RWPE2 (cell line): ENCODE measurements around the gene ULK3.
"Not testable (repeated sequence)": the region's sequence is repeated elsewhere in the genome, so short reads cannot be mapped to it uniquely, and the experiment has no call there.

ENCODE experiments used
- ATAC-seq: fragments of 200-7000 bp; cut with Tn5 transposase; 3 replicates; pipeline ENCODE4 v1.9.1; 2021; ENCODE audit warnings: low read depth
- DNase-seq: peaks from one replicate; pipeline ENCODE4 v3.0.0-alpha.2; 2020; ENCODE audit warnings: low spot score
- H3K27ac ChIP-seq: fragments of 450-650 bp; 2 replicates; pipeline ENCODE4 v1.5.1; 2017; ENCODE audit warnings: mild to moderate bottlenecking; ENCODE audit not compliant: poor library complexity, severe bottlenecking
- H3K27me3 ChIP-seq: fragments of 250-450 bp; sonication (Bioruptor Pico); 2 replicates; pipeline ENCODE4 v1.5.1; 2021; ENCODE audit warnings: mild to moderate bottlenecking, moderate library complexity; ENCODE audit not compliant: insufficient read depth, poor library complexity, severe bottlenecking
- H3K36me3 ChIP-seq: fragments of 250-450 bp; sonication (Bioruptor Pico); 2 replicates; pipeline ENCODE4 v1.5.1; 2020; ENCODE audit warnings: low read depth, mild to moderate bottlenecking, moderate library complexity
- H3K4me1 ChIP-seq: fragments of 250-450 bp; sonication (Bioruptor Pico); 2 replicates; pipeline ENCODE4 v1.5.1; 2021; ENCODE audit warnings: mild to moderate bottlenecking, moderate library complexity; ENCODE audit not compliant: insufficient read depth, poor library complexity, severe bottlenecking
- H3K4me3 ChIP-seq: fragments of 250-450 bp; sonication (Bioruptor Pico); 2 replicates; pipeline ENCODE4 v1.5.1; 2021; ENCODE audit warnings: mild to moderate bottlenecking, moderate library complexity; ENCODE audit not compliant: severe bottlenecking
- H3K9me3 ChIP-seq: fragments of 250-450 bp; sonication (Bioruptor Pico); 2 replicates; pipeline ENCODE4 v1.5.1; 2021; ENCODE audit warnings: mild to moderate bottlenecking, moderate library complexity; ENCODE audit not compliant: severe bottlenecking
- CTCF ChIP-seq: fragments of 450-650 bp; IDR thresholded peaks from one replicate; pipeline ENCODE4 v1.5.1; 2017; ENCODE audit warnings: mild to moderate bottlenecking, moderate library complexity; ENCODE audit not compliant: poor library complexity, severe bottlenecking

The ULK3 gene

GRCh38 chr15:74889883-74890664 is 47.1 kb upstream of the ULK3 start, which contains the start of gene MPI:
MPI (plus strand) TSS chr15:74890042; CDS start chr15:74890074, 32 bp downstream.
- no peaks in the 10 kb centered on the region for H3K27me3 ChIP-seq
- peak within 1 kb of the TSS; percentile 37 for H3K27ac ChIP-seq
- ATAC-seq: peak; percentile 97
- TF ChIP-seq CTCF: no peak
- H3K4me1 ChIP-seq: peaks cover 9% of the 10 kb centered on the region
- H3K9me3 ChIP-seq: no peaks in the 10 kb centered on the region
- peak; percentile 94 for DNase-seq
- peak within 1 kb of the TSS; percentile 87 for H3K4me3 ChIP-seq
- peaks cover 30% of the 10 kb centered on the region for H3K36me3 ChIP-seq

- Histone ChIP-seq H3K9me3 (no peaks in the 10 kb centered on the region), H3K4me3 (peak overlapping the region; percentile 87), H3K36me3 (peaks cover 30% of the 10 kb centered on the region), H3K27me3 (no peaks in the 10 kb centered on the region), H3K27ac (no peak overlapping the region), H3K4me1 (peaks cover 15% of the 10 kb centered on the region)
- TF ChIP-seq CTCF: no peak
- DNase-seq (no peak), ATAC-seq (no peak)
These were observed 46.5 kb upstream of the ULK3 start for GRCh38 chr15:74889390-74889882.

- peaks cover 30% of the 10 kb centered on the region for H3K36me3 ChIP-seq
- no peak overlapping the region for H3K27ac ChIP-seq
- H3K4me1 ChIP-seq: peaks cover 20% of the 10 kb centered on the region
- H3K27me3 ChIP-seq: no peaks in the 10 kb centered on the region
- TF ChIP-seq CTCF: no peak
- H3K9me3 ChIP-seq: no peaks in the 10 kb centered on the region
- DNase-seq (no peak), ATAC-seq (no peak)
- no peak overlapping the region for H3K4me3 ChIP-seq
These were observed 45.8 kb upstream of the ULK3 start for GRCh38 chr15:74888716-74889115.

GRCh38 chr15:74887537-74888193 is 44.7 kb upstream of the ULK3 start:
- peaks cover 18% of the 10 kb centered on the region for H3K4me1 ChIP-seq
- not testable (repeated sequence) for H3K27me3 ChIP-seq, H3K27ac ChIP-seq, H3K9me3 ChIP-seq, H3K4me3 ChIP-seq, ATAC-seq, DNase-seq
- H3K36me3 ChIP-seq: peaks cover 19% of the 10 kb centered on the region

- Histone ChIP-seq H3K4me1 (peaks cover 15% of the 10 kb centered on the region), H3K27ac (peak overlapping the region; percentile 12), H3K4me3 (no peak overlapping the region), H3K27me3 (no peaks in the 10 kb centered on the region), H3K9me3 (no peaks in the 10 kb centered on the region), H3K36me3 (no peaks in the 10 kb centered on the region)
- DNase-seq (no peak), ATAC-seq (no peak)
- no peak for TF ChIP-seq CTCF
These were observed 42.5 kb upstream of the ULK3 start for GRCh38 chr15:74885461-74885860.
